PC-3 (cell line): ENCODE measurements around the gene PVRIG.
"Not testable (repeated sequence)": the region's sequence is repeated elsewhere in the genome, so short reads cannot be mapped to it uniquely, and the experiment has no call there.

Experiments used
- EZH2 ChIP-seq: fragments of 300-600 bp; sonication (generic); IDR thresholded peaks from one replicate; pipeline ENCODE4 v1.6.1; 2017; ENCODE audit warnings: antibody characterized with exemption, mild to moderate bottlenecking, low read length; ENCODE audit not compliant: unreplicated experiment
- EZH2phosphoT487 ChIP-seq: fragments of 300-600 bp; sonication (generic); IDR thresholded peaks from 2 replicates; pipeline ENCODE4 v1.6.1; 2018; ENCODE audit warnings: mild to moderate bottlenecking, antibody characterized with exemption, low read length, borderline replicate concordance
- TF ChIP-seq, protein P1 (sequence below): fragments of 300-600 bp; sonication (generic); conservative IDR thresholded peaks from 2 replicates; pipeline ENCODE4 v1.5.1; 2017; ENCODE audit warnings: antibody characterized with exemption, low read depth, mild to moderate bottlenecking, low read length

DNA sequence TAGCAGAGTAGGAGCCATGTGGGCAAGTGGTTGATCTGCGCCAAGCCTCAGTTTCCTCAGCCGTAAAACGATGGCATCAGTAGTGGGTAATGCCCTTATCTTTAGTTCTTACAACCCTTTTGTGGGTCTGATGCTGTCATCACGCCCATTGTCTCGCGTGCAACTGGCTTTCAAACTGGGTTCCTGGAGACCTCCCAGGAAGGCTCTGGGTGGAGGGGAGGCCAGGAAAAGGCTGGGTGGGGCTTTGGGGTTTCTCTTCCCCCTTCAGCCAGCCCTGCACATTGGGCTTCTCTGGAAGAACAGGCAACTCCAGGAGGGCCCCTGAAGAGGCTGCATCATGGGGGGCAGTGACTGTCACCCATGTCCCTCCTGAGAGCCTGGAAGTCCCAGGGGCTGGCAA lies 5.1 kb downstream of the PVRIG start:
- TF ChIP-seq, protein P1, sequence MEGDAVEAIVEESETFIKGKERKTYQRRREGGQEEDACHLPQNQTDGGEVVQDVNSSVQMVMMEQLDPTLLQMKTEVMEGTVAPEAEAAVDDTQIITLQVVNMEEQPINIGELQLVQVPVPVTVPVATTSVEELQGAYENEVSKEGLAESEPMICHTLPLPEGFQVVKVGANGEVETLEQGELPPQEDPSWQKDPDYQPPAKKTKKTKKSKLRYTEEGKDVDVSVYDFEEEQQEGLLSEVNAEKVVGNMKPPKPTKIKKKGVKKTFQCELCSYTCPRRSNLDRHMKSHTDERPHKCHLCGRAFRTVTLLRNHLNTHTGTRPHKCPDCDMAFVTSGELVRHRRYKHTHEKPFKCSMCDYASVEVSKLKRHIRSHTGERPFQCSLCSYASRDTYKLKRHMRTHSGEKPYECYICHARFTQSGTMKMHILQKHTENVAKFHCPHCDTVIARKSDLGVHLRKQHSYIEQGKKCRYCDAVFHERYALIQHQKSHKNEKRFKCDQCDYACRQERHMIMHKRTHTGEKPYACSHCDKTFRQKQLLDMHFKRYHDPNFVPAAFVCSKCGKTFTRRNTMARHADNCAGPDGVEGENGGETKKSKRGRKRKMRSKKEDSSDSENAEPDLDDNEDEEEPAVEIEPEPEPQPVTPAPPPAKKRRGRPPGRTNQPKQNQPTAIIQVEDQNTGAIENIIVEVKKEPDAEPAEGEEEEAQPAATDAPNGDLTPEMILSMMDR = not testable (repeated sequence)
- TF ChIP-seq EZH2, EZH2phosphoT487: not testable (repeated sequence)
